Subcutaneous adipose tissue (tissue), 4 donors: ENCODE results near the gene BHMT. TPM values are rescaled to one million over a fixed set of nuclear protein-coding genes. Genes with fewer than 3 reads are reported as not detected.

Experiments
- CTCF ChIP-seq: fragments of 450-650 bp; IDR thresholded peaks from one replicate; pipeline ENCODE4 v1.5.1; 2016; ENCODE audit warnings: low read depth, mild to moderate bottlenecking, control low read depth, antibody characterized with exemption, moderate library complexity
- total RNA-seq, 4 donors: library from RNA; depleted of rRNA; stranded (reverse); fragments of >200 nt; gene quantifications; one replicate each; pipeline ENCODE4 v1.1.0, GENCODE V29; 2016

BHMT gene
- total RNA-seq, 4 donors from 2014 or later, result 0.44 to 2.4 (median 1.9) TPM

DNA sequence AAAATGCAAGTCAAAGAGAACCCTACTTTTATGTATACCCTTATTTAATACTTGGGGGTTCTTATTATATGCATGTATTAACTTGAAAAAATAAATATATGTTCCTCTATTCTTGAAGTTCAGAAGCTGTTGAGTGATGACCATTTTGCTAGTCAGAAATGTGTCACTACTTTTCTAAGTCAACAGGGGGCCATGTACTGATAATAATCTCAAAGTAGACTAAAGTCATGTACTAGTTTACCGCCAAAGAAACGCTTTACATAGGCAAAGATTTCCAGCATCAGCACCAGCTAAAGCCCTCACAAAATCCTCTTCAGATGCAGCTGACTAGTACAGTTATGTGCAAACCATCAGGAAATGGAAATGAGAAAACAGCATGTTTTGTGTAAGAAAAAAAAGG, 5.7 kb upstream of the BHMT start:
- TF ChIP-seq CTCF, result no peak

GRCh38 chr5:79107020-79107796, 4.4 kb upstream of the BHMT start:
- no peak for TF ChIP-seq CTCF

- no peak for TF ChIP-seq CTCF
Observed at GRCh38 chr5:79108086-79108485, 3.5 kb upstream of the BHMT start.

DNA sequence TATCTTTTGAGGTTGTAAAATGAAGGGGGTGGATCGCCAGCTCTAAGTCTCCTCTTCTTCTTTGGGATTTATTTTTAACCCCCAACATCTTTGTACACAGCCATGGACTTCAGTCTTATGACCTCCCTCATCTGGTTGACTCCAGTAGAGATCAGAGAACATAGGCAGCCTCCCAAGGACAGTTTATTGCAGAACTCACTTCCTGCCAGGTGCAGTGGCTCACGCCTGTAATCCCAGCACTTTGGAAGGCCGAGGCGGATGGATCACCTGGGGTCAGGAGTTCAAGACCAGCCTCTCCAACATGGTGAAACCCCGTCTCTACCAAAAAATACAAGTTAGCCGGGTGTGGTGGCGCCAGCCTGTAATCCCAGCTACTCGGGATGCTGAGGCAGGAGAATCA, 2.8 kb upstream of the BHMT start:
- no peak for TF ChIP-seq CTCF

- TF ChIP-seq CTCF, result no peak
Observed at GRCh38 chr5:79109527-79110492, 1.8 kb upstream of the BHMT start.

DNA sequence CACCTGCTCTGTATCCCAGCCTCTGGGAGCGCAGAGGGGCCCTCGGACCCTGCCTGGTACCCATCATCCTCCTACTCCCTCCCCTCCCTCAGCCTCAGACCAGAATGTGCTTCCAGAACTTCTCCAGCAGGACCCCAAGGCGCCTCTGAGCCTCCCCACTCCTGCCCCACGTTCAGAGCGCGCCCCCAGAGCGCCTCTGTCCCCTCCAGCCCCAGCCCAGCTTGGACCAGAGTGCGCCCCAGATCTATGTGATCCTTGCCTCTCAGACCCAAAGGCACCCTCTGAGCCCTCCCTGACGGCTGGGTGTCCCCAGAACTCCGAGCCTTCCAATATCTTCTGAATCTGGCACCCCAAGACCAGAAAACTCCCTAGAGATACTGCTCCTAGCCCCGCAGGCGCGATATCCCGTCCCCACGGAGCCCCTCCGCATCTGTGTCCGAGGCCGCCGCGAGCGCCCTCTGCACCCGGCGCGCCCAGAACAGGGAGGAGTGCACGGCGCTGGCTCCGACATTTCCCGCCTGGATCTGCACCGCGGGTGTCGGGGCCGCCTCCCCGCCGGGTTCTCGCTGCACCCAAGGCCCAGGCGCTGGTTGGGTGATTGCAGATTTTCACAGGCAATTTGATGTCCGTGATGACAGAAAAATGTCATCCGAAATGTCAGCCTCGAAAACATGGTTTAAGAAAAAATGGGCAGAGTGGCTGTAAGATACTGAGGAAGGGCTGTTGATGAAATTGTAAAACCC, 522 bp downstream of the BHMT start:
- no peak for TF ChIP-seq CTCF
